ENCODE results near the gene AQP9.
"Not testable (repeated sequence)": the region's sequence is repeated elsewhere in the genome, so short reads cannot be mapped to it uniquely, and the experiment has no call there.

AQP9 gene

DNA sequence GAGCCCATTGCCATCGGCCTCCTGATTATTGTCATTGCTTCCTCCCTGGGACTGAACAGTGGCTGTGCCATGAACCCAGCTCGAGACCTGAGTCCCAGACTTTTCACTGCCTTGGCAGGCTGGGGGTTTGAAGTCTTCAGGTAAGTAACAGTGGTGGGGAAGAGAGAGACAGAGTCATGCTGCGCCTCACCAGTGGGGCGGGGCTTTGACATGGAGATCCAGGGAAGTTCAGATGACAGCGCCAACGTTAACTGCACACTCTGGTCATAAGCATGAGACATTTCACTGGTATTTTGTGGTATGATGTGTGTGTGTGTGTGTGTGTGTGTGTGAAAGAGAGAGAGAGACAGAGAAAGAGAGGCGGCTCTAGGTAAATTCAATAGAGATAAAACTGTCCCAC lies 41.0 kb downstream of the AQP9 start:
- no peak for DNase-seq (ENCODE audit: low spot score)
- CTCF ChIA-PET: no interaction called here
- H3K27ac ChIP-seq: peak overlapping the region; percentile 45; the same call in 1 of the 2 replicates
- POLR2A ChIA-PET (ENCODE audit: low non-redundant PET): no interaction called here
- TF ChIP-seq, protein P1, sequence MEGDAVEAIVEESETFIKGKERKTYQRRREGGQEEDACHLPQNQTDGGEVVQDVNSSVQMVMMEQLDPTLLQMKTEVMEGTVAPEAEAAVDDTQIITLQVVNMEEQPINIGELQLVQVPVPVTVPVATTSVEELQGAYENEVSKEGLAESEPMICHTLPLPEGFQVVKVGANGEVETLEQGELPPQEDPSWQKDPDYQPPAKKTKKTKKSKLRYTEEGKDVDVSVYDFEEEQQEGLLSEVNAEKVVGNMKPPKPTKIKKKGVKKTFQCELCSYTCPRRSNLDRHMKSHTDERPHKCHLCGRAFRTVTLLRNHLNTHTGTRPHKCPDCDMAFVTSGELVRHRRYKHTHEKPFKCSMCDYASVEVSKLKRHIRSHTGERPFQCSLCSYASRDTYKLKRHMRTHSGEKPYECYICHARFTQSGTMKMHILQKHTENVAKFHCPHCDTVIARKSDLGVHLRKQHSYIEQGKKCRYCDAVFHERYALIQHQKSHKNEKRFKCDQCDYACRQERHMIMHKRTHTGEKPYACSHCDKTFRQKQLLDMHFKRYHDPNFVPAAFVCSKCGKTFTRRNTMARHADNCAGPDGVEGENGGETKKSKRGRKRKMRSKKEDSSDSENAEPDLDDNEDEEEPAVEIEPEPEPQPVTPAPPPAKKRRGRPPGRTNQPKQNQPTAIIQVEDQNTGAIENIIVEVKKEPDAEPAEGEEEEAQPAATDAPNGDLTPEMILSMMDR (conservative IDR thresholded peaks at IDR 0.05; ENCODE audit: low read depth): no peak

DNA sequence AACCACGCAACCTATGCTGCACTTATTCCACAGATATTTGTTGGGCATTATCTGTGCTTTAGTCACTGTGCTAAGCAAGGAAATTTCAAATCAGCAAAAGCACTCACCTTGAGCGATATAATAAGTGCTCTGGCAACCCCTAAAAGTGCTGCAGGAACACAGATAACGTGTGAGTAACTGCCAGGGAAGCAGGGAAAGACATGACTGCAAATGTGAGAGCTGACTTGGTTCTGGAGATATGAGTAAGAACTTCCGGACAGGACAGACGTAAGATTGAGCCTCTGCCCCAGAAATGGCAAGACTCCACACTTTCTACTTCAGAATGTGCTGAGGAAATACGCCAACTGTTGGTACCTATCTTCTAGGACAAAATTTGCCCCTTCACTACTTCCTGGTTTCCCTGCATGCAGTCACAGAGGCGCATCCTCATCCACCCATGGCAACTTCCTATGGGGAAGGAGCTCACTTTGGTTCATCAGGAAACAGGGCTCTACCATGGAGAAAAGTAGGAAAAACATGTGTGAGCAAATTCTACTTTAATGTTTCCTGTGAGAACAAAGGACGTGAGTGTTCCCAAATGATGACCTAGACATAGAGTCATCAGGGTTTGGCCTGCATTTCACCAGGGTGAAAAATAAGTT lies 41.7 kb downstream of the AQP9 start:
- TF ChIP-seq, protein P1 (conservative IDR thresholded peaks at IDR 0.05; ENCODE audit: low read depth): no peak
- ChIA-PET CTCF (interaction anchor here (0.8 kb wide), 1 partner anchor 109 kb away, joined by 3 read pairs; no protein-coding TSS in a partner anchor), POLR2A (ENCODE audit: low non-redundant PET) (no interaction called here)
- DNase-seq (ENCODE audit: low spot score): peak; percentile 55
- H3K27ac ChIP-seq: no peak overlapping the region

DNA sequence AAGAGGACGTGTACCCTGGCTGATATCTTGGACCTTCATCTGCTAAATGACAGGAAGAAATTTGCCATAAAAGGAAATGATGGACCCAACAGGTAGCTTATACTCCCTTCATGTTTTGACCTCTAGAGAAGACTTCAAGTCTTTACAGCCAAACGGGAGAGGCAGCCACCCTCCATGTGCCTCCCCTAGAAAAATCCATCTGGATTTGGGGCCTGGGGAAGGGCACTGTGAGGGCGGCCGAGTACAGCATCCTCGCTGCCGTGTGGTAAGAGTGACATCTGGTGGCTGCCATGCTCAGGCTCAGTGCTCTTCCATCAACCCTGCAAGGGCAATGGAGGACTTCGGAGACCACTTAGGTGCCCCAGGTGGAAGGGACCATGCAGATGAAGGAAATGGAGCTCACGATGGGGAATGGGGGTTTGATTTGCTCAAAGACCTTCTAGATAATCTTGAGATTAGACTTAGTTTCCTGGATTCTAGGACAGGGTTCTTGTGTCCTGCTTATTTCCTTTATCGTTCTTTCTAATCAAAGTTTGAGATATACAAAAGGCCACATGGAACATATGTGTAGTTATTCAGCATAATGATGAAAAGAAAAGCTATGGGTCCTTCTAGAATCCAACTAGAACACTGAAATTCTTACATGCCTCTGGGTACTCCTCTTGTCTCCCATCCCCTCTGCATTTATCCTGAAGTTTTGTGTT lies 44.4 kb downstream of the AQP9 start:
- peak; percentile 70 for DNase-seq (ENCODE audit: low spot score)
- CTCF ChIA-PET: interaction anchor here (0.5 to 2.4 kb wide), 18 partner anchors 9 to 1309 kb away, joined by 3 to 13 read pairs (median 4); no protein-coding TSS in a partner anchor
- TF ChIP-seq, protein P1 (conservative IDR thresholded peaks at IDR 0.05; ENCODE audit: low read depth): peak; percentile 84
- POLR2A ChIA-PET (ENCODE audit: low non-redundant PET): no interaction called here
- no peak overlapping the region for H3K27ac ChIP-seq

DNA sequence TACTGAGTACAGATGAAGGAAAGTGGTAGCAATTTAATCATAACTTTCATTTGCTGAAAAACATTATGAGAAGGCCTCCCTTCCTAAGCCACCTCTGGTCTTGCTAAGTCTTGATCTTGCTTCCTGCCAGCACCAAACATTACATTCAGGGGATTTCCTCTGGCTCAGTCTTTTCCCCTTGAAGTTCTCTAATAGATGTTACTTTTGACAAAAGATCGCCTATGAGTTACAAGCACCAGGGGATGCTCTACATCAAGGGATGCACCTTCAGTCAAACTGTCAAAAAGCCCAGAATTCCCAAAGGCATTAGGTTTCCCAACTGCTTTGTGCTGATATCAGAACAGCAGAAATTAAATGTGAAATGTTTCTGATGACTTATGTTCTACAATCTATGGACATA lies 47.3 kb downstream of the AQP9 start:
- CTCF ChIA-PET: no interaction called here
- no peak for DNase-seq (ENCODE audit: low spot score)
- POLR2A ChIA-PET (ENCODE audit: low non-redundant PET): no interaction called here
- TF ChIP-seq, protein P1 (conservative IDR thresholded peaks at IDR 0.05; ENCODE audit: low read depth): no peak
- no peak overlapping the region for H3K27ac ChIP-seq

DNA sequence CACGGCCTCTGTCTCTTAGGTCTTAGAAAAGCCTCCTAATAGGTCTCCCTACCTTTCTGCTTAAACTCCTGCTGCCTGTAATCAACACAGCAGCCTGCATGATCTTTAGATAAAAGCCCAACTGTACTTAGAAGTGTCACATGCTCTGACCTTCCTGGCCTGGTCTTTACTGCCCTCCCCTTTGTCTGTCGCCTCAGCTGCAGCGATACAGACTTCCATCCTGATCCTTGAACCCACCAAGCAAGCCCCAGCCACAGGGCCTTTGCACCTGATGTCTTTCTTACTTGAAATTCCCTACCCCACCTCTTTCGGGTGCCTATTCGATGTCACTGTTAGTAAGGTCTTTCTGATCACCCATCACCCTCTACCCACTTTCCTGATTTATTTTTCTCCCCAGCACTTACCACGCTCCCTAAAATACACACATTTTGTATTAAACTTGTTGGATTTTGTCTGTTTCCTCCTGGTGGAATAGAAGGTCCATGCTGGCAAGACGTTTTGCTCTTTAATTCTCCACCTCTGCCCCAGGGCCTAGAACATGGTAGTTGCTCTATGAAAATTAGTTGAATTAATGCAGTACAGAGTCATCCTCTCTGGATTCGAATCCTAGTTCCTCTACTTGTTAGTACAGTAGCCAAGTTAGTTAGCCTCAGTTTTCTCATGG lies 51.1 kb downstream of the AQP9 start:
- POLR2A ChIA-PET (ENCODE audit: low non-redundant PET): no interaction called here
- CTCF ChIA-PET: no interaction called here
- TF ChIP-seq, protein P1 (conservative IDR thresholded peaks at IDR 0.05; ENCODE audit: low read depth): no peak
- DNase-seq (ENCODE audit: low spot score): no peak
- H3K27ac ChIP-seq: no peak overlapping the region

DNA sequence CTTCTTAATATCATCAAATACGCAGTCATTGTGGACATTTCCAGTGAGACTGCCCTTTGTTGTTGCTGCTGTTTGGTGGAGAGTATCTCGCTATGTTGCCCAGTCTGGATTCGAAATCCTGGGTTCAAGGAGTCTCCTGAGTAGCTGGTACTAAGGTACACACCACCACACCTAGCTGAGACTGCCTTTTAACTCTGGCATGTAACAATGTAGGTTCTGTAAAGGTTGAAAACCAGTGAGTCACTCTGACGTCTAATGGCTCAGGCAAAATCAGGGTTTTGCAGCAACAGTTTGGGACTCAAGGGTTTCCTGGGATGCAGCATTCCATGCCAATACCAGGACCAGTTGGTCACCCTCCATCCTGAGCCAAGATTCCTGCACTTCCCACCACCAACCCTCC lies 52.2 kb downstream of the AQP9 start:
- POLR2A ChIA-PET (ENCODE audit: low non-redundant PET): no interaction called here
- H3K27ac ChIP-seq: no peak overlapping the region
- TF ChIP-seq, protein P1 (conservative IDR thresholded peaks at IDR 0.05; ENCODE audit: low read depth): no peak
- CTCF ChIA-PET: no interaction called here
- peak; percentile 37 for DNase-seq (ENCODE audit: low spot score)

DNA sequence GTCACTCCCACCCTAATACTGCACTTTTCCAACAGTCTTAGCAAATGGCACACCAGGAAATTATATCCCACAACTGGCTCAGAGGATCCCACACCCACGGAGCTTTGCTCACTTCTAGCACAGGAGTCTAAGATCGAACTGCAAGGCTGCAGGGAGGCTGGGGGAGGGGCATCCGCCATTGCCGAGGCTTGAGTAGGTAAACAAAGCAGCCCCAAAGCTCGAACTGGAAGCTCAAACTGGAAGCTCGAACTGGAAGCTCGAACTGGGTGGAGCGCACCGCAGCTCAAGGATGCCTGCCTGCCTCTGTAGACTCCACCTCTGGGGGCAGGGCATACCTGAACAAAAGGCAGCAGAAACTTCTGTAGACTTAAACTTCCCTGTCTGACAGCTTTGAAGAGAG lies 55.5 kb downstream of the AQP9 start:
- CTCF ChIA-PET; H3K27ac ChIP-seq; POLR2A ChIA-PET (ENCODE audit: low non-redundant PET); DNase-seq (ENCODE audit: low spot score): not testable (repeated sequence)

All from RWPE1 (cell line).